Astrocyte (in vitro differentiated cells and primary cell): Measurements from ENCODE around the gene THTPA.

ENCODE experiments used
- EZH2 ChIP-seq: IDR thresholded peaks from 2 replicates; pipeline ENCODE4 v1.6.1; 2012; ENCODE audit warnings: mild to moderate bottlenecking, low read length, inconsistent platforms; ENCODE audit not compliant: insufficient read depth
- TF ChIP-seq, protein P1 (sequence below): IDR thresholded peaks from 2 replicates; pipeline ENCODE4 v1.5.1; 2011; ENCODE audit warnings: low read depth, mild to moderate bottlenecking, inconsistent platforms, low read length, moderate library complexity; ENCODE audit not compliant: insufficient read depth

DNA sequence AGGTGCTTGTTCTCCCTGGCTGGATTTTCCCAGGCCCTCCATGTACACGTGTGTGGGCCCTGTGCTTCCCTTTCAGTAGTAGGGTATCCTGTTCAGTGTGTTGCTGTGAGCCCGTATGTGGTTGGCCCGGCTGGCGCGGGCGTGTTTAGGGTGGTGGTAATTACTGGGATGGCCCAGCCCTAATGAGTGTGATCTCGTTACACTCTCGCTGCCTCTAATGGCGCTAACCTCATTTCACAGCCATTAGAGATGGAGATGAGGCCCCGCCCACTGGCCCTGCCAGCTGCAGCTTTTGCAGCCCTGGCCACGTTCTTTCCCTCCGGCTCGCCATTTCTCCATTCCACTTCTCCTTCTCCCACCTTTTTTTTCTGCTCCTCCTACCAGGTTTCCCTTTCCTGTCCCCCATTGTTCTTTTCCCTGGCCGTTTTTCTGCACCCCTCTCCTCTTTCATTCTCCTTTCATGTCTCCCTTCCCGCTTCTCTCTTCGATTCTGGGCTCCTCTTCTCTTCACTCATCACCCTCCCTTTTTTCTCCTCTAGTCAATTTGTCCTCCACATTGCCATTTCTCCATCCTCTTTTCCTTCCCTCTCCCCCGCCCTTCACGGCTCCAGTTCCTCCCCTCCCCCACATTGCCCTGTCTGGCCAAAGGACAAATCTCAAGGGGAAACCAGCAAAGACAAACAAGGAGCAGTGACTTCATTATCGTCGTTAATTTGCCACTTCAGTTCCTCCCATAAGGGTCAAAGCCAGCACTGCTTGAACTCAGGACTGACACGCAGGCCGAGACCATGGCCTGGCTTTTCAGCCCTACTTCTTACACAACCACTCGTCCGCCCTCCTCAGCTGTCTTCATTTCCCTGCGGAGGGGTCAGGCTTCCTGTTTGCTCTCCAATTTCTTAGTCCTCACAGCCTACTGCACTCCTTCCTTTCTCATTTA, 11.3 kb upstream of the THTPA start:
- TF ChIP-seq, protein P1, sequence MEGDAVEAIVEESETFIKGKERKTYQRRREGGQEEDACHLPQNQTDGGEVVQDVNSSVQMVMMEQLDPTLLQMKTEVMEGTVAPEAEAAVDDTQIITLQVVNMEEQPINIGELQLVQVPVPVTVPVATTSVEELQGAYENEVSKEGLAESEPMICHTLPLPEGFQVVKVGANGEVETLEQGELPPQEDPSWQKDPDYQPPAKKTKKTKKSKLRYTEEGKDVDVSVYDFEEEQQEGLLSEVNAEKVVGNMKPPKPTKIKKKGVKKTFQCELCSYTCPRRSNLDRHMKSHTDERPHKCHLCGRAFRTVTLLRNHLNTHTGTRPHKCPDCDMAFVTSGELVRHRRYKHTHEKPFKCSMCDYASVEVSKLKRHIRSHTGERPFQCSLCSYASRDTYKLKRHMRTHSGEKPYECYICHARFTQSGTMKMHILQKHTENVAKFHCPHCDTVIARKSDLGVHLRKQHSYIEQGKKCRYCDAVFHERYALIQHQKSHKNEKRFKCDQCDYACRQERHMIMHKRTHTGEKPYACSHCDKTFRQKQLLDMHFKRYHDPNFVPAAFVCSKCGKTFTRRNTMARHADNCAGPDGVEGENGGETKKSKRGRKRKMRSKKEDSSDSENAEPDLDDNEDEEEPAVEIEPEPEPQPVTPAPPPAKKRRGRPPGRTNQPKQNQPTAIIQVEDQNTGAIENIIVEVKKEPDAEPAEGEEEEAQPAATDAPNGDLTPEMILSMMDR = no peak
- TF ChIP-seq EZH2 = no peak
